ENCODE data around the gene BPIFA3. TPM values are rescaled to one million over a fixed set of nuclear protein-coding genes. Genes with fewer than 3 reads are reported as not detected.
A peak's percentile ranks its signal among the peaks of the same experiment; 100 is the strongest.

The BPIFA3 gene
- total and polyA plus RNA-seq, 9 of the 15 experiments (the other 6 are each of a cell fraction or from before 2014, with no cell fraction given): not detected

GRCh38 chr20:33209789-33210188, 7.4 kb upstream of the BPIFA3 start:
- Histone ChIP-seq H3K9me1 (ENCODE audit: control insufficient read depth, insufficient read depth, low read length) (no peaks in the 10 kb centered on the region), H3K4me3 (no peak overlapping the region), H3K27me3 (ENCODE audit: control insufficient read depth in 2 of 2, insufficient read depth in 2 of 2, low read length in 2 of 2) (peaks cover 0 to 1% of the 10 kb centered on the region in 2 experiments; a peak in 3 of 5 replicates), H3K27ac (ENCODE audit: extremely low read depth, low read depth, low read length) (no peak overlapping the region), H3K79me2 (ENCODE audit: control insufficient read depth, insufficient read depth, low read length) (no peaks in the 10 kb centered on the region), H3K9ac (ENCODE audit: insufficient read depth in 1 of 2, low read depth in 2 of 2, low read length in 2 of 2) (no peak overlapping the region), H3K36me3 (ENCODE audit: control insufficient read depth, insufficient read depth, low read length) (no peaks in the 10 kb centered on the region), H3K9me3 (replicated peaks; ENCODE audit: control insufficient read depth, insufficient read depth, low read depth, low read length) (no peaks in the 10 kb centered on the region), H2AFZ (ENCODE audit: low read depth, low read length) (no peak overlapping the region), H4K20me1 (replicated peaks; ENCODE audit: control insufficient read depth, insufficient read depth, low read length) (no peaks in the 10 kb centered on the region; the same call in 1 of the 2 replicates), H3K4me2 (ENCODE audit: insufficient read depth, low read length) (no peak overlapping the region), H3K4me1 (replicated peaks in 1 of 2; ENCODE audit: control insufficient read depth in 2 of 2, insufficient read depth in 2 of 2, low read length in 2 of 2) (no peaks in the 10 kb centered on the region; a peak in 1 of 5 replicates)
- BruUV-seq (replicated peaks): no TSS peak
- ChIA-PET POLR2A (no interaction called here), CTCF (ENCODE audit: low intra/inter-chr PET ratio) (no interaction called here)
- WGBS (ENCODE audit: insufficient coverage, low coverage, missing lambda C conversion rate): under 1% methylated on average over 13 of the region's 13 CpGs
- intact Hi-C loops (cut with micrococcal nuclease): loop anchor here (5.0 kb wide), 1 partner anchor 112 kb away; no protein-coding TSS in a partner anchor
- FAIRE-seq (peak; percentile 86), ATAC-seq (peak; percentile 91), DNase-seq (ENCODE audit: extremely low read depth in 1 of 4, low spot score in 3 of 4) (peak; percentile 71 to 81 (median 76))
- in situ Hi-C loops (cut with MboI): no loop called here
- TF ChIP-seq BRF1 (IDR thresholded peaks at IDR 0.05; ENCODE audit: borderline replicate concordance, extremely low read depth, insufficient read length) (no peak), FOXA3 (CRISPR knock-in tag; conservative IDR thresholded peaks at IDR 0.05 in 1 of 2, IDR thresholded peaks at IDR 0.05 in 1 of 2) (peak in 1 of 2 experiments; percentile 59; a peak in 1 of 4 replicates), MTA2 (IDR thresholded peaks at IDR 0.05; ENCODE audit: low read depth) (no peak), ZNF766 (CRISPR knock-in tag; conservative IDR thresholded peaks at IDR 0.05) (peak; percentile 68), ZFP91 (CRISPR knock-in tag; IDR thresholded peaks at IDR 0.05) (no peak), CHD7 (IDR thresholded peaks at IDR 0.05; ENCODE audit: low read depth, low read length) (no peak), NR0B1 (IDR thresholded peaks at IDR 0.05; ENCODE audit: partially characterized antibody) (no peak)

All from K562 (cell line).